GM18858 (cell line): Measurements from ENCODE around the gene PI4KB.
"Not testable (repeated sequence)": the region's sequence is repeated elsewhere in the genome, so short reads cannot be mapped to it uniquely, and the experiment has no call there.

Experiments
- ATAC-seq: cut with Tn5 transposase; IDR thresholded peaks from one replicate; pipeline ENCODE4 v1.9.1; 2021; ENCODE audit not compliant: unreplicated experiment

PI4KB gene

GRCh38 chr1:151327223-151327902 is at the start of gene PI4KB:
Gene PI4KB (minus strand): TSS chr1:151327416. CDS start chr1:151316481, 10,935 bp downstream.
- ATAC-seq, result no peak

GRCh38 chr1:151373196-151373595 is 46.0 kb upstream of the PI4KB start:
- ATAC-seq, result no peak

- no peak for ATAC-seq
Observed at GRCh38 chr1:151372058-151372934, 45.1 kb upstream of the PI4KB start, which contains the start of gene SELENBP1. Gene SELENBP1 (minus strand): TSS chr1:151372705. CDS start chr1:151372641, 64 bp downstream.

DNA sequence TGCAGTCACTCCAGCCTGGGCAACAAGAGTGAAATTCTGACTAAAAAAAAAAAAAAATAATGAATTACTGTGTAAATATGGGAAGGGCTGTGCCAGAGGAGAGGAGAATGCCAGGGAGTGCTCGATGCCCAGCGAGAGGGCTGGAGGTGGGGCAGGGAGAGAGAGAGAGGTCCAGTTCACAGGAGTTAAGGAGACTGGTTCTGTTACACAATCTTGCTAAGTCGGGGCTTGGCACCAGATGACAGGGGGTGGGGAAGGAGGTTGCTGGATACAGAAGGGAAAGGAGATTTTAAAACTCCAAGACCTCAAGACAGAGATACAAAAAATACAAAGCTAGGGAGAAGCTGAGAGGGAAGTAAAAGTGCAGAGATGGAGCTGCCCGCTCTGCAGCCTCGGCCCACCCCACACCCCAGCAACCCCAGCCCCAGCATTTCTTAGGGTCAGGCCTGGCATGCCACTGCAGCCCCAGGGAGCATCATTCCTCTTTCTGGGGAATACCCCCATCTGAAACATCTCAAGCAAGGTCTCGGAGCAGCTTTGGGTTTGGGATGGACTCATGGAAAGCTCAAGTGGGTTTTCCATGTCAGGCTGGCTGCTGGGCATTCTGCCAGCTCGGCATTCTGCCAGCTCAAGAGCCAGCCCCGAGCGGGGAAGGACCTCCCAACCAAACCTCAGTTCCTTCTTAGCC is 44.3 kb upstream of the PI4KB start:
- ATAC-seq, result no peak

DNA sequence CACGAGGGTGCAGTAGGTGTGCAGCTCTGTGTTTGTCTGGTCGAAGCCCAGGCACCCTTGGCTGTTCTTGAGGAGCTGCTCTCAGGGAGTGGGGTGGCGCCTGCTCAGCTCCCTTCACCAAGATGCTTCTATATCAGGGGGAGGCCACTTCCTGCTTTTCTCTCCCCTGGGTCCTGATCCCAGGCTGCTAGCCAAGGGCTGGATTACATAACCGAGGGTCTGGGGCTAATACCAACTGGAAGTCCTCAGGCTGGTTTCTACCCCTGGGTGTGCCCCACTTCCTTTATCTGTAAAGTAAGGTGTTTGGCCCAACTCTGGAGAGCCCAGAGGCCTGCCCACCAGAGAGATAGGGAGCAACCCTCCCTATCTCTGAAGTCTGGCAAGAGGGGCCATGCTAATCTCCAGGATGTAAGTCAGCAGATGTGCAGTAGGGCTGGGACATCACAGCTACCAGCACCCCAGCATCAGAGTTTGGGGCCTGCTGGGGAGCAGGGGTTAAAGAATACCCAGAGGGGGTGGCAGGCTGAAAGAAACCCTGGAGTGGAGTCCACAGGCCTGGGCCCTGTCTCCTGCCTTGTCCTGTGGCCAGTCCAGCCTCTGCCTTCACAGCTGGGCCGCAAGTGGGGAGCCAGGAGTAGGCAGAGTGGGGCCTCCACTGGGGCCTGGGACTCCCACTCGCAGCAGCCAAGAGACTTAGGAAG is 43.1 kb upstream of the PI4KB start:
- no peak for ATAC-seq

DNA sequence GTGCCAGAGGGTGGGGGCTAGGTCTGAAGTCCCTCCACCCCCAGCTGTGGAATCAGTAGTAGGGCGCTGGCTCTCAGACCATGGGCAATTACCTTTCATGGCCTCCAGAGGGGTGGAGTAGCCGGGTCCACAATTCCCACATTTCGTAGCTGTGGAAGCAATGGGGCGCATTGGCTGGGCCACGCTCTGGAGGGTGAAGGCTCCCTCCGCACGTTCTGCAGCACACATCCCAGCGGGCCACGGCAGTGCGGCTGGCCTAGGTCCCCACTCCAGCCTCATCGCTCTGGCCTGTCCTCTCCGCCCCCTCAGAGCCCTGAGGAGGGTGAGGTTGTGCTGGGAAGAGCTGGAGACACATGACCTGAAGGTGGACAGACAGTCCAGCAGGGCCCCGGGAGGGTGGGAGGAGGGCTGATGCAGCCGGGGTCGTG is 42.4 kb upstream of the PI4KB start:
- ATAC-seq, result no peak

GRCh38 chr1:151369302-151369610 is 42.0 kb upstream of the PI4KB start:
- no peak for ATAC-seq

DNA sequence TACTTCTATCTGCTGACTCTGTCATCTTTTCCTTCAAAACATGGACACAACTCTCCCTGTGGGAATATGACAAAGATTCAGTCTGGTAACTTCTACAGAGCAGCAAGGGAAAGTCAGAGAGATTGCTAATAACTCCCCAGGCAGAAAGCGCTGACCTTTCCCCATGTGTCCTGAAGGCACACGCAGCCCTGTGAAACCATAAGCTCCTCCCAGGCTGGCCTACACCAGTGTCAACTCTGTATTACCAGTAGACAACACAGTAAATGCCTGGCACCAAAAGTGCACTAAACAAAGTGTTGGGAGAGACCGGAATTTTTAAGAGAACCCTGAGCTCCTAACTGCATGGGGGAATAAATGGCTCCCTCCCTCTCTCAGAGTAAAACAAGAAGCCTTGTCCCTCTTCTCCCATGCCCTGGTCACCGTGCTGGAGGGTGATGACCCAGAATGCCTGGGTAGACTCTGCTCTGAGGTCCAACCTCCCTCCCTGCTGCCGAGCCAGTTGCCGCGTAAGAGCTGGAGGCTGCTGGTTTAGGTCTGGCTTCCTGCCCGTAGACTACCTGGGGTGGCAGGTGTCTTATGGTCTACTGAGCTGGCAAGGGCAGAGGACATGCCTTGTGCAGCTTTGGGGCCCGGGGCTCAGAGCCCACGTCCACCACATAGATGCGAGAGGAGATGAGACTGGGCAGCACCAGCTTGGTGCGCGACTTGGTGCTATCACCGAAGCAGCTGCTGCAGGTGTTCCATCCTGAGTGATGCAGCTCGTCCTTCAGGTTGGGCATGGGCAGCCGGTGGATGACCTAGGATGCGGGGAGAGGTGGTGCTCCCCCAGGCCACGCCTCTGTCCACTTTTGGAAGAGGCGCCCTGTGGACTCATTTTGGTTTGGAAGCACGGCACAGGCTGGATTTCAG is 41.4 kb upstream of the PI4KB start:
- ATAC-seq, result no peak

- ATAC-seq, result no peak
Observed at GRCh38 chr1:151367658-151368392, 40.6 kb upstream of the PI4KB start.

DNA sequence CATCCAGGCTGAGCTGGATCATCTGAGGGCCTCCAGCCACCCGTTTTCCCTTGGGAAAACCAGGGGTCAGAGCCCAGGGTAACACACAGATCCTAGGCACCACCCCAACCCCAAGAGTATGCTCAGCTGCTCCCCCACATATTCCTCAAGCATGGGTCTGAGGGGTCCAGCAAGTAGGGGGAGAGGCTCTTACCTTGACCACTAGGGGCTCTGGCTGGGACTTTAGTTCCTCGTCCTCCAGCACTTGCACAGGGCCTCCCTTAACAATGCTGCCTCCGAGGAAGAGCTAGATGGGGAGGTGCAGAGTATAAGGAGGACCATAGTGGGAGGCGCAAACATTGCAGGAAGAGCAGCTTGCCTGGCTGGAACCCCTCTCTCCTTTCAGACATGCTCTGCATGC is 37.8 kb upstream of the PI4KB start:
- no peak for ATAC-seq

GRCh38 chr1:151362308-151363155 is 35.3 kb upstream of the PI4KB start:
- ATAC-seq, result no peak

DNA sequence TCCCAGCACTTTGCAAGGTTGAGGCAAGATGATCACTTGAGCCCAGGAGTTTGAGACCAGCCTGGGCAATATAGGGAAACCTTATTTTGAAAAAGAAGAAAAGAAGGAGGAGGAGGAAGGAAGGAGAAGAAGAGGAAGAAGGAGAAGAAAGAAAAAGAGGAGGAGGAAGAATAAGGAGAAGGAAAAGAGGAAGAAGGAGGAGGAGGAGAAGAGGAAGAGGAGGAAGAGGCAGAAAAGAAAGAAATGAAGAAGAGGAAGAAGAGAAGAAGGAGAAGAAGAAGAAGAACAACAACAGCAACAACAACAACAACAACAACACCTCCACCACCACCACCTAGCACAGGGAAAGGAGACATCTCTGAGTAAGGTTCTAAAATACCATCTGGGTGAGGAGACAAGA is 34.7 kb upstream of the PI4KB start:
- ATAC-seq, result no peak

- ATAC-seq, result no peak
Observed at GRCh38 chr1:151356696-151357095, 29.5 kb upstream of the PI4KB start.

DNA sequence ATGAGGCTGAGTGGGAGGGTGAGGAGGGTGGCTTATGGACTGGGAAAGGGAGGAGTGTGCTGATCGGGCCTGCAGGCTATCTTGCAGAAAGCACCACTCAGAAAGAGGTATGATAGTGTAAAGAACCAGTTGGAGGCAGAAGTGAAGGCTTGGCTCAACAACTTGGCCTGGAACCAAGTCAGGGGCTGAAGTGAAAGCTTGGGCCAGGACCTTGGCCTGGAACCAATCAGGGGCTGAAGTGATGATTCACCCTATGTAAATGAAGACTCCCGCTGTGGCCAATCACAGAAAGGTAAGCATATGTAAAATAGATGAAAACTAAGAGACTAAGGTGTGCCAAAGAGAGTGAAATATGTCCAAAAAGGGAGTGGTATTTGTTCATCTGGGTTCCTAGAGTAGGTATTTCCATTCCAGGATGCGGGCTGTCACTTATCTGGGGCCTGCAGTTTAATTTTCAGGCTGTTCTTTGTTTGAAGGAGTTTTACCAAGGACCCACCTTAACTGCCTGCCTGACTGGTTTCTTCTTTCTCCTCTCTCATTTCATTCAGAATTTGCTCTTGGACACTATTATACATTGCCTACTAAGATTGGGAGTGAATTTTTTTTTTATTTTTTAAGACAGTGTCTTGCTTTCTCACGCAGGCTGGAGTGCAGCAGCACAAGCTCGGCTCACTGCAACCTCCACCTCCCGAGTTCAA is 25.0 kb upstream of the PI4KB start:
- no peak for ATAC-seq

DNA sequence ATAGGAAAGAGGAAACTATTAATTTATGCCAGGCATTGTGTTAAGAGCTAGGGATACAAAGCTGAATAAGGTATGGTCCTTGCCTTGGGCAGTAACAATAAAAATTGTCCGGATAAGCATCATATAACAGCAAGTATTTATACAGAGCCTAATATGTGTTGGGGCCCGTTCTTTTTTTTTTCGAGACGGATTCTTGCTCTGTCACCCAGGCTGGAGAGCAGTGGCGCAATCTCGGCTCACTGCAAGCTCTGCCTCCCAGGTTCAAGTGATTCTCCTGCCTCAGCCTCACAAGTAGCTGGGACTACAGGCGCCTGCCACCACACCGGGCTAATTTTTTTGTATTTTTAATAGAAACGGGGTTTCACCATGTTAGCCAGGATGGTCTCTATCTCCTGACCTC is 23.1 kb upstream of the PI4KB start:
- ATAC-seq, result not testable (repeated sequence)

DNA sequence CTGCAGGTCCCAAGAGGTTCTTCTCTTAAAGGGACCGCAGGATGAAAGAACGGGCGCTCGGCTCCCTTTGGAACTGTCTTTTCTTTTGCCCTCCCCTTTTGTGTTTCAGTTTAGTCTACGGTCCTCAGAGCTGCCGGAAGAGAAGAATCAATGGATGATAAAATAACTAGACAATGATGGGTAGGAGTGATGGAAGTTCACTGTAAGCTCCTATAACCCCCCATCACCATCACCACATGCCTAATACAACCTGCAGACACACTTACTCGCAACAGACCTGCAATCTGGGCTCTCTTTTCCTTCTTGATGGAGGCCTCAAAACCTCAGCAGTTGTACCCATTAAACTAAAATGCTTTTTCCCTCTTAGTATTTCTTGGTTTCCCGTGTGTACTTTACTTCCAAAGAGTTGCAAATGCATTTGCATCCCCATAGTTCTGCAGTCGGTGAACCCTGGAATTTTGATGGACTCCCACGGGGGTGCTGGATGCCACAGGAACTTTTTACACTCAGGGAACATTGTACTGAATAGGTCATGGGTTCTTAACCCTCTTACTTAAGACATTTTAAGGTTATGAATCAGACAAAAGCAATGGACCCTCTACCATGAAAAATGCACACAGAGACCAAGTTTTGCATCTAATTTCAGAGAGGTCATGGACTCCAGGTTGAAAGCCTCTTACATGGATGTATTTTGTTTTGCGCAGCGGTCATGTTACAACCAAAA is 20.5 kb upstream of the PI4KB start:
- no peak for ATAC-seq
